Vagina (tissue), 2 donors: Measurements from ENCODE around the gene CSN1S1. TPM values are rescaled to one million over a fixed set of nuclear protein-coding genes. Genes with fewer than 3 reads are reported as not detected.

Experiments
- DNase-seq, 2 donors: peaks; one replicate each; pipeline ENCODE4 v3.0.0-alpha.2; 2017; ENCODE audit errors: extremely low spot score in 2 of 2
- H3K27ac ChIP-seq: fragments of 200-600 bp; sonication (generic); one replicate; pipeline ENCODE4 v1.5.1; 2019
- H3K27me3 ChIP-seq: fragments of 200-600 bp; sonication (generic); one replicate; pipeline ENCODE4 v1.5.1; 2019
- H3K36me3 ChIP-seq, 2 donors: fragments of 200-600 bp; sonication (generic); one replicate each; pipeline ENCODE4 v1.5.1; 2017 to 2019
- H3K4me1 ChIP-seq: fragments of 200-600 bp; sonication (generic); one replicate; pipeline ENCODE4 v1.5.1; 2019
- H3K4me3 ChIP-seq, 2 donors: fragments of 200-600 bp; sonication (generic); 1 replicate in 1 of 2; 2 replicates in 1 of 2; pipeline ENCODE4 v1.5.1; 2016 to 2019
- H3K9me3 ChIP-seq: fragments of 200-600 bp; sonication (generic); one replicate; pipeline ENCODE4 v1.5.1; 2019
- POLR2A ChIP-seq, 2 donors: fragments of 450-650 bp; IDR thresholded peaks; one replicate each; pipeline ENCODE4 v1.6.1; 2017; ENCODE audit warnings: antibody characterized with exemption in 2 of 2, mild to moderate bottlenecking in 2 of 2, moderate library complexity in 2 of 2
- POLR2AphosphoS5 ChIP-seq, 2 donors: sonication (generic); formaldehyde crosslinking; IDR thresholded peaks; one replicate each; pipeline ENCODE4 v1.9.0; 2017; ENCODE audit warnings: antibody characterized with exemption in 2 of 2, mild to moderate bottlenecking in 2 of 2, low read depth in 1 of 2; ENCODE audit not compliant: insufficient read depth in 1 of 2
- intact Hi-C: fragments of 100-400 bp; cut with DNase I; formaldehyde crosslinking; loops from one replicate; pipeline ENCODE4 v1.15.1; 2023
- total RNA-seq: library from RNA; depleted of rRNA; stranded (reverse); fragments of >200 nt; gene quantifications from one replicate; pipeline ENCODE4 v1.2.3, GENCODE V29; 2016
- TF ChIP-seq, protein P1 (sequence below), 3 experiments: fragments of 450-650 bp in 2 of 3; fragments of 200-600 bp in 1 of 3; sonication (generic) in 1 of 3; IDR thresholded peaks; one replicate each; pipeline ENCODE4 v1.5.1; 2017 to 2019; ENCODE audit warnings: antibody characterized with exemption in 3 of 3, mild to moderate bottlenecking in 2 of 3, moderate library complexity in 2 of 3

Gene CSN1S1, protein sequence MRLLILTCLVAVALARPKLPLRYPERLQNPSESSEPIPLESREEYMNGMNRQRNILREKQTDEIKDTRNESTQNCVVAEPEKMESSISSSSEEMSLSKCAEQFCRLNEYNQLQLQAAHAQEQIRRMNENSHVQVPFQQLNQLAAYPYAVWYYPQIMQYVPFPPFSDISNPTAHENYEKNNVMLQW
- not detected for total RNA-seq

DNA sequence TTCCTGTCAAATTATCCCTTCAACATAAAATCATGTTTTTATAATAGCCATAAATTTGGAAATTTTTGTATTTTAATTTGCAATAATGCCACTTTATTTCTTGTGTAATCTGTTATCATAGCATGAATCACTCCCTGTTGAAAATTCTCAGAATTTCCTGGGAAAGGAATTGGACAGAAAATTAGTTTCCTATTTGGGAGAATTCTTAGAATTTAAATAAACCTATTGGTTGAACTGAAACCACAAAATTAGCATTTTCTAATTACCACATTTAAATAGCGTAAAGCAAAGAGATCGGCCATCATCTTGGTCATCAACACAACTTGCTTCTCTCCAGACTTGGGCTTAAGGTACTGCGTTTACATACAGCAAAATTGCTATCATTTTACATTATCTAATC is at the start of gene CSN1S1:
CSN1S1 (plus strand) TSS at position 301 of the 400 bp plus-strand sequence. CDS start 1,488 bp downstream, outside the sequence.
- H3K27ac ChIP-seq = no peak within 1 kb of the TSS
- no peaks in the 10 kb centered on the region for H3K36me3 ChIP-seq
- no peaks in the 10 kb centered on the region for H3K4me1 ChIP-seq
- no peak within 1 kb of the TSS for H3K4me3 ChIP-seq
- intact Hi-C loops = no loop called here
- DNase-seq = no peak
- TF ChIP-seq, protein P1, sequence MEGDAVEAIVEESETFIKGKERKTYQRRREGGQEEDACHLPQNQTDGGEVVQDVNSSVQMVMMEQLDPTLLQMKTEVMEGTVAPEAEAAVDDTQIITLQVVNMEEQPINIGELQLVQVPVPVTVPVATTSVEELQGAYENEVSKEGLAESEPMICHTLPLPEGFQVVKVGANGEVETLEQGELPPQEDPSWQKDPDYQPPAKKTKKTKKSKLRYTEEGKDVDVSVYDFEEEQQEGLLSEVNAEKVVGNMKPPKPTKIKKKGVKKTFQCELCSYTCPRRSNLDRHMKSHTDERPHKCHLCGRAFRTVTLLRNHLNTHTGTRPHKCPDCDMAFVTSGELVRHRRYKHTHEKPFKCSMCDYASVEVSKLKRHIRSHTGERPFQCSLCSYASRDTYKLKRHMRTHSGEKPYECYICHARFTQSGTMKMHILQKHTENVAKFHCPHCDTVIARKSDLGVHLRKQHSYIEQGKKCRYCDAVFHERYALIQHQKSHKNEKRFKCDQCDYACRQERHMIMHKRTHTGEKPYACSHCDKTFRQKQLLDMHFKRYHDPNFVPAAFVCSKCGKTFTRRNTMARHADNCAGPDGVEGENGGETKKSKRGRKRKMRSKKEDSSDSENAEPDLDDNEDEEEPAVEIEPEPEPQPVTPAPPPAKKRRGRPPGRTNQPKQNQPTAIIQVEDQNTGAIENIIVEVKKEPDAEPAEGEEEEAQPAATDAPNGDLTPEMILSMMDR (IDR thresholded peaks at IDR 0.05) = no peak
- TF ChIP-seq POLR2AphosphoS5 (IDR thresholded peaks at IDR 0.05; ENCODE audit: insufficient read depth in 1 of 2, low read depth in 1 of 2) (no peak), POLR2A (IDR thresholded peaks at IDR 0.05) (no peak)
- H3K9me3 ChIP-seq = no peaks in the 10 kb centered on the region
- H3K27me3 ChIP-seq = no peaks in the 10 kb centered on the region

DNA sequence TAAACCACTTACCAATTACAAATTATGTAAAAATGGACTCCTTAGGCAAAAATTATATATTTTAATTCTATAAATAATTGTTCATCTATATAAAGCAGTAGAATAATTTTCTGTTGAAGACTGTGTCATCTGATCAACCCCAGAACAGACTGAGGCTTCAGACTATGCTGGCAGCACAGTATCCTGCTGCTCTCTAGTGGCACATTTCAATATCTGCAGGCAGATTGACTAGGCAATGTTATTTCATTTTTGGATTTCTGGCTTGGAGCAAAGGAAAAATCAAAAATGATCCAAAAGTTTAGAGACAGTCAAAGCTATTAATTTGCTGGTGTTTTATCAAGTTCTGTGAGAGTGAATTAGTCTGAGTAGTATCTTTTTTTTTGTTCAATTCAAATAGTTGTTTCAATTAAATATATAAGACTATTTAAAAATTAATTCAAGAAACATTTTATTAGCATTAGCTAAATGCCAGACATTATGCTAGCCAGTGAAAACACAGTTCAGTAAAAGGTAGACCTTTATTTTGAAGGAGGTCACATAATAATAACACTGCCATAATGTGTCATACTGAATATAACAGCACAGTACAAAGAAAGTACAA is 49.6 kb upstream of the CSN1S1 start:
- Histone ChIP-seq H3K9me3 (no peaks in the 10 kb centered on the region), H3K36me3 (no peaks in the 10 kb centered on the region), H3K4me3 (no peak overlapping the region), H3K4me1 (no peaks in the 10 kb centered on the region), H3K27me3 (no peaks in the 10 kb centered on the region), H3K27ac (no peak overlapping the region)
- intact Hi-C loops = loop anchor here (5.0 kb wide), 1 partner anchor 189 kb away; no protein-coding TSS in a partner anchor
- no peak for DNase-seq
- TF ChIP-seq POLR2AphosphoS5 (IDR thresholded peaks at IDR 0.05; ENCODE audit: insufficient read depth in 1 of 2, low read depth in 1 of 2) = peak in 1 of 2 donors; percentile 29
- TF ChIP-seq, protein P1 (IDR thresholded peaks at IDR 0.05) = peak; percentile 10 to 76 (median 52)
- no peak for TF ChIP-seq POLR2A (IDR thresholded peaks at IDR 0.05)

DNA sequence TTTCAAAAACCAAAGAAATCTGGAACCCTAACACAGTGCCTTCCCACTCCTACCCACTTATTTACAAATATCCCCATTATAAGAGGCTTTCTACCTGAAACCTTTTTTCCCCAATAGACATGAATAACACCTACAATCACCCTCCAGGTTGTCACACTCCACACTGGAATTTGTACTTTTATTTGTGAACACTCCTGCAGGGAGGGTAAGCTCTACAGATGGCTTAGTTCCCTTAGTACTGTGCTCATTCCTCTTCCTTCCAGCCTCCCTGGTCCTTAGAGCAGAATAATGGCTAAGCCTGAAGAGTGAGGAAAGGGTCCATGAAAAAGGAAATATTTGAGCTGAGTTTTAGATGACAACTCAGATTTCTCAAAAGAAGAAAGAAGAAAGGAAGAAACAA is 48.7 kb upstream of the CSN1S1 start:
- Histone ChIP-seq H3K4me1 (no peaks in the 10 kb centered on the region), H3K27me3 (no peaks in the 10 kb centered on the region), H3K4me3 (no peak overlapping the region), H3K36me3 (no peaks in the 10 kb centered on the region), H3K9me3 (no peaks in the 10 kb centered on the region), H3K27ac (no peak overlapping the region)
- intact Hi-C loops = loop anchor here (5.0 kb wide), 1 partner anchor 190 kb away; no protein-coding TSS in a partner anchor
- DNase-seq = no peak
- no peak for TF ChIP-seq POLR2AphosphoS5 (IDR thresholded peaks at IDR 0.05; ENCODE audit: insufficient read depth in 1 of 2, low read depth in 1 of 2)
- TF ChIP-seq POLR2A (IDR thresholded peaks at IDR 0.05) = no peak
- TF ChIP-seq, protein P1 (IDR thresholded peaks at IDR 0.05) = no peak

DNA sequence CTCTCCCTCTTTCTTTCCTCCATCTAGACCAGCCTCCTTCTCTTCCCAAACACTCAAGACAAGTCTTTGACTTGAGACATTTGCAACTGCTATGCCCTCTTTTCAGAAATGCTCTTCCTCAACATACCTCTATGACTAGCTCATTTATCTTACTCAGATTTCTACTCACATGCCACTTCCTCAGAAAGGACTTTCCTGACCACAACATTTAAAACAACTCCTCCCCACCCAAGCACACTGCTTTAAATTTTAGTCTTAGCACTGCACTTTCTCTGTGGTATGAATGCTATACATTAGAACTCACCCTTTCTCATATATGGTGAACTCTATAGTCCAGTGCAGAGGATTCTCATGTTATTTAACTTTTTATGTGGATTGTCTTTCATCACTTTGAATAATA is 42.5 kb upstream of the CSN1S1 start:
- no peaks in the 10 kb centered on the region for H3K9me3 ChIP-seq
- intact Hi-C loops = no loop called here
- H3K4me1 ChIP-seq = no peaks in the 10 kb centered on the region
- no peak overlapping the region for H3K4me3 ChIP-seq
- H3K27me3 ChIP-seq = no peaks in the 10 kb centered on the region
- H3K36me3 ChIP-seq = no peaks in the 10 kb centered on the region
- TF ChIP-seq POLR2A (IDR thresholded peaks at IDR 0.05) = no peak
- TF ChIP-seq, protein P1 (IDR thresholded peaks at IDR 0.05) = no peak
- TF ChIP-seq POLR2AphosphoS5 (IDR thresholded peaks at IDR 0.05; ENCODE audit: insufficient read depth in 1 of 2, low read depth in 1 of 2) = no peak
- no peak overlapping the region for H3K27ac ChIP-seq
- no peak for DNase-seq

DNA sequence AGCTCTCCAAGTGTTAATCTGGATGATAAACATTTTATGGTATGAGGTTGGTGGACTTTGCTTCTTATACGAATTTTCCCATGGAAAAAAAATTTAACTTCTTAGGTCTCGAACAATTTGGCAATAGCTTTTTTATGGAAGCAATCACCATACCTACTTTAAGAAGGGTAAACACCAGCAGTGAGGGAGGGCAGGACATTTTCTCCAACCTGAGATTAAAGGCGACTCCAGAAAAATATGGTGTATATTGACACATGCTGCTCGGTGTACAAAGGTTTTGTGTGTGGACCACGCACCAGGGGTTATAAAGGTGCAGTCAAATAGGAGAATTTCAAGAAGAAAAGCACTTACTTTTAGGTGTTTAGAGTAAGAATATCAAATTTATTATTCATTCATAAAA is 36.7 kb upstream of the CSN1S1 start:
- TF ChIP-seq POLR2A (IDR thresholded peaks at IDR 0.05) (no peak), POLR2AphosphoS5 (IDR thresholded peaks at IDR 0.05; ENCODE audit: insufficient read depth in 1 of 2, low read depth in 1 of 2) (no peak)
- TF ChIP-seq, protein P1 (IDR thresholded peaks at IDR 0.05) = no peak
- Histone ChIP-seq H3K27me3 (no peaks in the 10 kb centered on the region), H3K9me3 (no peaks in the 10 kb centered on the region), H3K27ac (no peak overlapping the region), H3K4me1 (no peaks in the 10 kb centered on the region), H3K4me3 (no peak overlapping the region), H3K36me3 (no peaks in the 10 kb centered on the region)
- DNase-seq = no peak
- intact Hi-C loops = no loop called here
